HEK293 (cell line): Measurements from ENCODE around the gene ARL14EPL.

Experiments used
- CTCF ChIA-PET: fragments of 350-600 bp; formaldehyde crosslinking; extraction: SDS; loops from one replicate; lab custom pipeline; 2021; ENCODE audit warnings: antibody characterized with exemption; lab: Yijun Ruan, JAX
- POLR2A ChIA-PET: fragments of 300-600 bp; formaldehyde crosslinking; extraction: SDS; loops from one replicate; lab custom pipeline; 2020; ENCODE audit warnings: antibody characterized with exemption, inconsistent platforms; lab: Yijun Ruan, JAX
- H3K27ac ChIP-seq: fragments of 200-500 bp; sonication (Bioruptor generic); 2 replicates; pipeline ENCODE4 v1.5.1; 2014; ENCODE audit warnings: low read depth, low read length, control low read depth, inconsistent platforms; ENCODE audit errors: extremely low read depth
- H3K36me3 ChIP-seq, 2 experiments: fragments of 200-500 bp in 1 of 2; sonication (Bioruptor generic) in 1 of 2; 1 replicate in 1 of 2; 2 replicates in 1 of 2; pipeline ENCODE4 v1.5.1; 2014 to 2017; ENCODE audit warnings: inconsistent platforms in 2 of 2, low read length in 2 of 2; ENCODE audit not compliant: control insufficient read depth in 2 of 2, insufficient read depth in 1 of 2
- H3K4me1 ChIP-seq: fragments of 200-500 bp; sonication (Bioruptor generic); 2 replicates; pipeline ENCODE4 v1.5.1; 2014; ENCODE audit warnings: mild to moderate bottlenecking, low read length, inconsistent platforms; ENCODE audit not compliant: control insufficient read depth, insufficient read depth
- H3K4me3 ChIP-seq: 2 replicates; pipeline ENCODE4 v1.5.1; 2011; ENCODE audit warnings: low read depth, mild to moderate bottlenecking, control low read depth, low read length, moderate library complexity
- H3K9me3 ChIP-seq: fragments of 200-500 bp; sonication (Bioruptor generic); 2 replicates; pipeline ENCODE4 v1.5.1; 2014; ENCODE audit warnings: low read depth, low read length, inconsistent platforms; ENCODE audit not compliant: control insufficient read depth, insufficient read depth
- PATZ1 ChIP-seq: fragments of 450-650 bp; formaldehyde crosslinking; IDR thresholded peaks from 2 replicates; pipeline ENCODE4 v1.5.1; 2016; ENCODE audit warnings: missing biosample characterization, missing genetic modification characterization
- SP2 ChIP-seq: fragments of 450-650 bp; formaldehyde crosslinking; IDR thresholded peaks from 2 replicates; pipeline ENCODE4 v1.5.1; 2016; ENCODE audit warnings: missing biosample characterization, missing genetic modification characterization
- SP7 ChIP-seq: fragments of 450-650 bp; formaldehyde crosslinking; IDR thresholded peaks from 2 replicates; pipeline ENCODE4 v1.5.1; 2016; ENCODE audit warnings: missing biosample characterization, missing genetic modification characterization
- ZBTB10 ChIP-seq: fragments of 450-650 bp; formaldehyde crosslinking; IDR thresholded peaks from 2 replicates; pipeline ENCODE4 v1.5.1; 2016; ENCODE audit warnings: missing biosample characterization, missing genetic modification characterization
- ZBTB21 ChIP-seq: fragments of 450-650 bp; formaldehyde crosslinking; IDR thresholded peaks from 2 replicates; pipeline ENCODE4 v1.5.1; 2017; ENCODE audit warnings: missing biosample characterization, missing genetic modification characterization
- ZNF24 ChIP-seq: fragments of 450-650 bp; formaldehyde crosslinking; IDR thresholded peaks from 2 replicates; pipeline ENCODE4 v1.5.1; 2016; ENCODE audit warnings: missing biosample characterization, missing genetic modification characterization
- ZNF518A ChIP-seq: fragments of 450-650 bp; formaldehyde crosslinking; conservative IDR thresholded peaks from 2 replicates; pipeline ENCODE4 v1.5.1; 2016; ENCODE audit warnings: low read depth, missing biosample characterization, missing genetic modification characterization
- ZNF596 ChIP-seq: fragments of 450-650 bp; IDR thresholded peaks from 2 replicates; pipeline ENCODE4 v1.5.0; 2018; ENCODE audit warnings: missing biosample characterization, mild to moderate bottlenecking, missing genetic modification characterization, moderate library complexity
- ZNF626 ChIP-seq: fragments of 450-650 bp; sonication (Bioruptor Pico); formaldehyde crosslinking; IDR thresholded peaks from 2 replicates; pipeline ENCODE4 v1.5.1; 2018; ENCODE audit warnings: missing biosample characterization, missing genetic modification characterization, inconsistent platforms
- ZNF76 ChIP-seq: fragments of 450-650 bp; formaldehyde crosslinking; IDR thresholded peaks from 2 replicates; pipeline ENCODE4; 2016; ENCODE audit warnings: low read depth, missing biosample characterization, missing genetic modification characterization, borderline replicate concordance
- ZNF837 ChIP-seq: fragments of 450-650 bp; formaldehyde crosslinking; IDR thresholded peaks from 2 replicates; pipeline ENCODE4 v1.5.1; 2016; ENCODE audit warnings: missing biosample characterization, missing genetic modification characterization
- ZSCAN23 ChIP-seq: fragments of 450-650 bp; formaldehyde crosslinking; IDR thresholded peaks from 2 replicates; pipeline ENCODE4 v1.5.1; 2016; ENCODE audit warnings: missing biosample characterization, missing genetic modification characterization
- TF ChIP-seq, protein P1 (sequence below): fragments of 450-650 bp; formaldehyde crosslinking; IDR thresholded peaks from 2 replicates; pipeline ENCODE4 v1.5.1; 2016; ENCODE audit warnings: missing biosample characterization, missing genetic modification characterization
- TF ChIP-seq, protein P2 (sequence below): fragments of 450-650 bp; formaldehyde crosslinking; IDR thresholded peaks from 2 replicates; pipeline ENCODE4 v1.5.1; 2016; ENCODE audit warnings: missing biosample characterization, missing genetic modification characterization

The ARL14EPL gene

GRCh38 chr5:116071211-116071610 lies 38.9 kb downstream of the ARL14EPL start:
- CTCF ChIA-PET, result interaction anchor here (4.1 kb wide), 1 partner anchor 436 kb away, joined by 19 read pairs; no protein-coding TSS in a partner anchor
- Histone ChIP-seq H3K36me3 (no peaks in the 10 kb centered on the region), H3K9me3 (no peaks in the 10 kb centered on the region)
- no peak for TF ChIP-seq ZNF837
- no peak for TF ChIP-seq ZNF596
- no peak for TF ChIP-seq SP7 (tag by site-specific recombination)
- TF ChIP-seq ZNF518A (tag by site-specific recombination), result no peak
- no peak for TF ChIP-seq ZBTB21 (tag by site-specific recombination)
- TF ChIP-seq, protein P1, sequence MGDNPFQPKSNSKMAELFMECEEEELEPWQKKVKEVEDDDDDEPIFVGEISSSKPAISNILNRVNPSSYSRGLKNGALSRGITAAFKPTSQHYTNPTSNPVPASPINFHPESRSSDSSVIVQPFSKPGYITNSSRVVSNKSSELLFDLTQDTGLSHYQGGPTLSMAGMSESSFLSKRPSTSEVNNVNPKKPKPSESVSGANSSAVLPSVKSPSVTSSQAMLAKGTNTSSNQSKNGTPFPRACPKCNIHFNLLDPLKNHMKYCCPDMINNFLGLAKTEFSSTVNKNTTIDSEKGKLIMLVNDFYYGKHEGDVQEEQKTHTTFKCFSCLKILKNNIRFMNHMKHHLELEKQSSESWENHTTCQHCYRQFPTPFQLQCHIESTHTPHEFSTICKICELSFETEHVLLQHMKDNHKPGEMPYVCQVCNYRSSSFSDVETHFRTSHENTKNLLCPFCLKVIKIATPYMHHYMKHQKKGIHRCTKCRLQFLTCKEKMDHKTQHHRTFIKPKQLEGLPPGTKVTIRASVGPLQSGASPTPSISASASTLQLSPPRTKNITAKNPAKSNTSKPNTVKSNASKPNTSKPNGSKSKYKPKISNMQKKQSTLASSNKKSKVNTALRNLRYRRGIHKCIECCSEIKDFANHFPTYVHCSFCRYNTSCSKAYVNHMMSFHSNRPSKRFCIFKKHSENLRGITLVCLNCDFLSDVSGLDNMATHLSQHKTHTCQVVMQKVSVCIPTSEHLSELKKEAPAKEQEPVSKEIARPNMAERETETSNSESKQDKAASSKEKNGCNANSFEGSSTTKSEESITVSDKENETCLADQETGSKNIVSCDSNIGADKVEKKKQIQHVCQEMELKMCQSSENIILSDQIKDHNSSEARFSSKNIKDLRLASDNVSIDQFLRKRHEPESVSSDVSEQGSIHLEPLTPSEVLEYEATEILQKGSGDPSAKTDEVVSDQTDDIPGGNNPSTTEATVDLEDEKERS, result no peak
- no peak for TF ChIP-seq ZNF626 (tag by site-specific recombination)
- no peak for TF ChIP-seq ZSCAN23 (tag by site-specific recombination)
- TF ChIP-seq, protein P2, sequence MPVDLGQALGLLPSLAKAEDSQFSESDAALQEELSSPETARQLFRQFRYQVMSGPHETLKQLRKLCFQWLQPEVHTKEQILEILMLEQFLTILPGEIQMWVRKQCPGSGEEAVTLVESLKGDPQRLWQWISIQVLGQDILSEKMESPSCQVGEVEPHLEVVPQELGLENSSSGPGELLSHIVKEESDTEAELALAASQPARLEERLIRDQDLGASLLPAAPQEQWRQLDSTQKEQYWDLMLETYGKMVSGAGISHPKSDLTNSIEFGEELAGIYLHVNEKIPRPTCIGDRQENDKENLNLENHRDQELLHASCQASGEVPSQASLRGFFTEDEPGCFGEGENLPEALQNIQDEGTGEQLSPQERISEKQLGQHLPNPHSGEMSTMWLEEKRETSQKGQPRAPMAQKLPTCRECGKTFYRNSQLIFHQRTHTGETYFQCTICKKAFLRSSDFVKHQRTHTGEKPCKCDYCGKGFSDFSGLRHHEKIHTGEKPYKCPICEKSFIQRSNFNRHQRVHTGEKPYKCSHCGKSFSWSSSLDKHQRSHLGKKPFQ (tag by site-specific recombination), result no peak
- no peak for TF ChIP-seq ZNF24 (tag by site-specific recombination)
- no peak for TF ChIP-seq ZNF76
- TF ChIP-seq ZBTB10 (tag by site-specific recombination), result no peak
- no peak for TF ChIP-seq SP2 (tag by site-specific recombination)
- TF ChIP-seq PATZ1 (tag by site-specific recombination), result no peak
- TF ChIP-seq, all 188 proteins: peak for 0
- Histone ChIP-seq H3K4me1 (no peaks in the 10 kb centered on the region), H3K4me3 (no peak overlapping the region), H3K27ac (no peak overlapping the region)
- POLR2A ChIA-PET, result no interaction called here
